HCT116 (cell line): ENCODE data around the gene DCST2.

ENCODE experiments used
- EGR1 ChIP-seq: IDR thresholded peaks from 2 replicates; pipeline ENCODE4 v1.6.1; 2012; ENCODE audit warnings: low read depth
- EZH2phosphoT487 ChIP-seq: fragments of 200-600 bp; IDR thresholded peaks from 2 replicates; pipeline ENCODE4 v1.6.1; 2018; ENCODE audit warnings: antibody characterized with exemption, borderline replicate concordance
- JUND ChIP-seq: IDR thresholded peaks from 2 replicates; pipeline ENCODE4 v1.6.1; 2012
- RAD21 ChIP-seq: IDR thresholded peaks from 2 replicates; pipeline ENCODE4 v1.6.1; 2012; ENCODE audit warnings: low read depth, mild to moderate bottlenecking
- TCF7L2 ChIP-seq: IDR thresholded peaks from 2 replicates; pipeline ENCODE4 v1.7.0; 2011; ENCODE audit warnings: borderline replicate concordance, inconsistent platforms; ENCODE audit not compliant: insufficient read depth, insufficient read length; ENCODE audit errors: extremely low read depth

GRCh38 chr1:155068599-155068998, 35.0 kb upstream of the DCST2 start:
- TF ChIP-seq EZH2phosphoT487 (no peak), JUND (no peak), EGR1 (no peak), RAD21 (no peak), TCF7L2 (no peak)
